Diencephalon (tissue), 1 donor: ENCODE data around the gene ST6GALNAC4. TPM values are rescaled to one million over a fixed set of nuclear protein-coding genes. Genes with fewer than 3 reads are reported as not detected.

ENCODE experiments used
- small RNA-seq: library from RNA; depleted of rRNA; stranded (forward); fragments of <200 nt; gene quantifications from one replicate; pipeline ENCODE3, GENCODE V24; 2014
- total RNA-seq: library from RNA; depleted of rRNA; stranded (reverse); fragments of >200 nt; gene quantifications from one replicate; pipeline ENCODE4 v1.2.3, GENCODE V29; 2014

Gene ST6GALNAC4
- 9.9 TPM for total RNA-seq

GRCh38 chr9:127916720-127917581 is at the start of gene ST6GALNAC4:
Gene ST6GALNAC4, minus strand, starts transcription at chr9:127917041. Its CDS starts 622 bp downstream, at chr9:127916419.

GRCh38 chr9:127937388-127938297 is 20.8 kb upstream of the ST6GALNAC4 start, which contains the start of gene DPM2:
Gene DPM2, minus strand, starts transcription at chr9:127937854. Its CDS starts 34 bp downstream, at chr9:127937820.

GRCh38 chr9:127930231-127931091 is 13.6 kb upstream of the ST6GALNAC4 start, which contains the start of gene PIP5KL1:
Gene PIP5KL1, minus strand, starts transcription at chr9:127930777. Its CDS starts 25 bp downstream, at chr9:127930752.

GRCh38 chr9:127899128-127899943 is 17.5 kb downstream of the ST6GALNAC4 start, which contains the start of gene ST6GALNAC6:
Gene ST6GALNAC6, minus strand, starts transcription at chr9:127899603. Its CDS starts 1,622 bp downstream, at chr9:127897981.

GRCh38 chr9:127877566-127877998 is 39.3 kb downstream of the ST6GALNAC4 start, which contains the start of gene AK1:
Gene AK1, minus strand, starts transcription at chr9:127877675. Its CDS starts 3,058 bp downstream, at chr9:127874617.

Small RNA genes within 50 kb of the gene (small RNA-seq; reads per million reads assigned to genes)
- gene MIR4672 = not detected

Other genes with a start within 250 kb of the ST6GALNAC4 start
- gene CFAP157, start 210.1 kb downstream of the ST6GALNAC4 start, total RNA-seq = 3.0 TPM
- gene PTRH1, start 201.4 kb downstream of the ST6GALNAC4 start, total RNA-seq = 11.1 TPM
- 0.23 TPM for gene TTC16, start 201.0 kb downstream of the ST6GALNAC4 start, total RNA-seq
- 9.9 TPM for gene TOR2A, start 181.7 kb downstream of the ST6GALNAC4 start, total RNA-seq
- gene SH2D3C, start 138.4 kb downstream of the ST6GALNAC4 start, total RNA-seq = 9.2 TPM
- 48.2 TPM for gene CDK9, start 131.0 kb downstream of the ST6GALNAC4 start, total RNA-seq
- gene FPGS, start 114.2 kb downstream of the ST6GALNAC4 start, total RNA-seq = 17.3 TPM
- 1.8 TPM for gene ENG, start 62.4 kb downstream of the ST6GALNAC4 start, total RNA-seq
- 68.7 TPM for gene AK1, start 39.4 kb downstream of the ST6GALNAC4 start, total RNA-seq
- gene ST6GALNAC6, start 17.4 kb downstream of the ST6GALNAC4 start, total RNA-seq = 46.4 TPM
- gene PIP5KL1, start 13.7 kb upstream of the ST6GALNAC4 start, total RNA-seq = 11.5 TPM
- 15.5 TPM for gene DPM2, start 20.8 kb upstream of the ST6GALNAC4 start, total RNA-seq
- 6.9 TPM for gene EEIG1, start 63.9 kb upstream of the ST6GALNAC4 start, total RNA-seq
- gene NAIF1, start 150.3 kb upstream of the ST6GALNAC4 start, total RNA-seq = 7.4 TPM
- 35.8 TPM for gene SLC25A25, start 151.2 kb upstream of the ST6GALNAC4 start, total RNA-seq
- gene PTGES2, start 210.7 kb upstream of the ST6GALNAC4 start, total RNA-seq = 56.5 TPM
- gene LCN2, start 232.4 kb upstream of the ST6GALNAC4 start, total RNA-seq = not detected
- 62.7 TPM for gene BBLN, start 243.2 kb upstream of the ST6GALNAC4 start, total RNA-seq